ENCODE results near the gene TBC1D32. TPM values are rescaled to one million over a fixed set of nuclear protein-coding genes. Genes with fewer than 3 reads are reported as not detected.
"Not testable (repeated sequence)": the region's sequence is repeated elsewhere in the genome, so short reads cannot be mapped to it uniquely, and the experiment has no call there.

TBC1D32 gene
- total RNA-seq, 1 experiment from 2014 or later, result 12.0 TPM

- no TSS peak for BruUV-seq (replicated peaks)
- intact Hi-C loops (cut with micrococcal nuclease; ENCODE audit: unreplicated experiment), result no loop called here
- POLR2A ChIA-PET (ENCODE audit: unreplicated experiment), result no interaction called here
These were observed 14.7 kb downstream of the TBC1D32 start for GRCh38 chr6:121319603-121320002.

GRCh38 chr6:121319112-121319553 lies 15.1 kb downstream of the TBC1D32 start:
- no peak for DNase-seq
- no TSS peak for BruUV-seq (replicated peaks)
- TF ChIP-seq EZH2 (IDR thresholded peaks at IDR 0.05; ENCODE audit: low read depth) (no peak), CTCF (conservative IDR thresholded peaks at IDR 0.05) (no peak)
- Histone ChIP-seq H3K27ac (no peak overlapping the region), H3K4me2 (no peak overlapping the region), H3F3A (ENCODE audit: insufficient read depth, low read depth) (no peaks in the 10 kb centered on the region), H3K36me3 (ENCODE audit: low read depth) (peaks cover 18% of the 10 kb centered on the region), H3K4me1 (replicated peaks; ENCODE audit: insufficient read depth) (no peaks in the 10 kb centered on the region), H3K4me3 (no peak overlapping the region), H3K9me3 (ENCODE audit: insufficient read depth, low read depth) (no peaks in the 10 kb centered on the region), H4K20me1 (ENCODE audit: insufficient read depth) (no peaks in the 10 kb centered on the region), H3K27me3 (ENCODE audit: insufficient read depth, low read depth) (no peaks in the 10 kb centered on the region), H3K9me2 (ENCODE audit: insufficient read depth) (no peaks in the 10 kb centered on the region), H3K79me2 (ENCODE audit: low read depth) (no peaks in the 10 kb centered on the region), H2AFZ (no peak overlapping the region)
- intact Hi-C loops (cut with micrococcal nuclease; ENCODE audit: unreplicated experiment), result no loop called here
- POLR2A ChIA-PET (ENCODE audit: unreplicated experiment), result no interaction called here
- CTCF ChIA-PET, result no interaction called here

More at GRCh38 chr6:121319603-121320002, 14.7 kb downstream of the TBC1D32 start:
- no peaks in the 10 kb centered on the region for H3F3A ChIP-seq (ENCODE audit: insufficient read depth, low read depth)
- H4K20me1 ChIP-seq (ENCODE audit: insufficient read depth), result no peaks in the 10 kb centered on the region
- H3K79me2 ChIP-seq (ENCODE audit: low read depth), result no peaks in the 10 kb centered on the region
- H3K4me3 ChIP-seq, result no peak overlapping the region
- H3K4me2 ChIP-seq, result no peak overlapping the region
- CTCF ChIA-PET, result no interaction called here
- H3K9me2 ChIP-seq (ENCODE audit: insufficient read depth), result no peaks in the 10 kb centered on the region
- no peak for DNase-seq
- H3K27ac ChIP-seq, result no peak overlapping the region
- H3K9me3 ChIP-seq (ENCODE audit: insufficient read depth, low read depth), result no peaks in the 10 kb centered on the region
- H3K27me3 ChIP-seq (ENCODE audit: insufficient read depth, low read depth), result no peaks in the 10 kb centered on the region
- no peak for TF ChIP-seq CTCF (conservative IDR thresholded peaks at IDR 0.05)
- no peak for TF ChIP-seq EZH2 (IDR thresholded peaks at IDR 0.05; ENCODE audit: low read depth)
- no peak overlapping the region for H2AFZ ChIP-seq
- H3K36me3 ChIP-seq (ENCODE audit: low read depth), result peaks cover 18% of the 10 kb centered on the region
- H3K4me1 ChIP-seq (replicated peaks; ENCODE audit: insufficient read depth), result no peaks in the 10 kb centered on the region

- Histone ChIP-seq H3K9me3 (ENCODE audit: insufficient read depth, low read depth) (no peaks in the 10 kb centered on the region), H3K4me1 (replicated peaks; ENCODE audit: insufficient read depth) (no peaks in the 10 kb centered on the region), H3K9me2 (ENCODE audit: insufficient read depth) (no peaks in the 10 kb centered on the region), H3F3A (ENCODE audit: insufficient read depth, low read depth) (no peaks in the 10 kb centered on the region), H3K36me3 (ENCODE audit: low read depth) (peaks cover 7% of the 10 kb centered on the region), H3K79me2 (ENCODE audit: low read depth) (no peaks in the 10 kb centered on the region), H3K27ac (no peak overlapping the region), H3K4me3 (no peak overlapping the region), H2AFZ (no peak overlapping the region), H3K4me2 (no peak overlapping the region), H4K20me1 (ENCODE audit: insufficient read depth) (no peaks in the 10 kb centered on the region), H3K27me3 (ENCODE audit: insufficient read depth, low read depth) (no peaks in the 10 kb centered on the region)
- BruUV-seq (replicated peaks), result no TSS peak
- no peak for TF ChIP-seq EZH2 (IDR thresholded peaks at IDR 0.05; ENCODE audit: low read depth)
- no peak for TF ChIP-seq CTCF (conservative IDR thresholded peaks at IDR 0.05)
- intact Hi-C loops (cut with micrococcal nuclease; ENCODE audit: unreplicated experiment), result no loop called here
- POLR2A ChIA-PET (ENCODE audit: unreplicated experiment), result interaction anchor here (0.5 kb wide), 1 partner anchor 10 kb away, joined by 51 read pairs; no protein-coding TSS in a partner anchor
- CTCF ChIA-PET, result no interaction called here
- DNase-seq, result no peak
These were observed 19.7 kb downstream of the TBC1D32 start for GRCh38 chr6:121314381-121315112.

- CTCF ChIA-PET; BruUV-seq (replicated peaks); H3K4me2 ChIP-seq; H3F3A ChIP-seq (ENCODE audit: insufficient read depth, low read depth); H4K20me1 ChIP-seq (ENCODE audit: insufficient read depth); H3K9me2 ChIP-seq (ENCODE audit: insufficient read depth); H3K4me1 ChIP-seq (replicated peaks; ENCODE audit: insufficient read depth); H3K9me3 ChIP-seq (ENCODE audit: insufficient read depth, low read depth); H3K4me3 ChIP-seq; H3K27me3 ChIP-seq (ENCODE audit: insufficient read depth, low read depth); H3K27ac ChIP-seq; intact Hi-C loops (cut with micrococcal nuclease; ENCODE audit: unreplicated experiment); H3K36me3 ChIP-seq (ENCODE audit: low read depth); DNase-seq; POLR2A ChIA-PET (ENCODE audit: unreplicated experiment); H2AFZ ChIP-seq; H3K79me2 ChIP-seq (ENCODE audit: low read depth): not testable (repeated sequence)
These were observed 22.5 kb downstream of the TBC1D32 start for GRCh38 chr6:121311814-121312213.
